Activated CD4-positive, CD25-positive, alpha-beta regulatory T cell treated with anti-CD3 and anti-CD28 coated beads, Interleukin-2, amount 50 U/mL, for 16 hours (primary cell): Measurements from ENCODE around the gene CD69.
"Not testable (repeated sequence)": the region's sequence is repeated elsewhere in the genome, so short reads cannot be mapped to it uniquely, and the experiment has no call there.

Source experiments
- DNase-seq: peaks from one replicate; pipeline ENCODE4 v3.0.0-alpha.2; 2020; ENCODE audit warnings: low read depth, low spot score

CD69 gene

GRCh38 chr12:9719790-9720189 lies 40.9 kb downstream of the CD69 start:
- DNase-seq: no peak

DNA sequence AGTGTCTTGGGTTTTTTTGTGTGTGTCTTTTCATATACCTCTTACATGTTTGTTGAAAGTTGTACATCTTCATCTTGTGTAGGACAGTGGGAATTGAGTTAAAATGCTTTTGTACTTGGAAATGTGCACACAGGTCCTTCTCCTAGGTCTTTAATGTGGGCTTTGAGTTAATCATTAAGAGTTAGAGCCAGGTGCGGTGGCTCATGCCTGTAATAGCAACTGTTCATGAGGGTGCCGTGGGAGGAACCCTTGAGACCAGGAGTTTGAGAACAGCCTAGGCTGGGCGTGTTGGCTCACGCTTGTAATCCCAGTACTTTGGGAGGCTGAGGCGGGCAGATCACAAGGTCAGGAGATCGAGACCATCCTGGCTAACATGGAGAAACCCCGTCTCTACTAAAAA lies 41.7 kb downstream of the CD69 start:
- no peak for DNase-seq

- DNase-seq: no peak
Measured at GRCh38 chr12:9717070-9717925, 43.4 kb downstream of the CD69 start.

- not testable (repeated sequence) for DNase-seq
Measured at GRCh38 chr12:9713032-9713558, 47.6 kb downstream of the CD69 start.

- DNase-seq: no peak
Measured at GRCh38 chr12:9711664-9712063, 49.0 kb downstream of the CD69 start.

DNA sequence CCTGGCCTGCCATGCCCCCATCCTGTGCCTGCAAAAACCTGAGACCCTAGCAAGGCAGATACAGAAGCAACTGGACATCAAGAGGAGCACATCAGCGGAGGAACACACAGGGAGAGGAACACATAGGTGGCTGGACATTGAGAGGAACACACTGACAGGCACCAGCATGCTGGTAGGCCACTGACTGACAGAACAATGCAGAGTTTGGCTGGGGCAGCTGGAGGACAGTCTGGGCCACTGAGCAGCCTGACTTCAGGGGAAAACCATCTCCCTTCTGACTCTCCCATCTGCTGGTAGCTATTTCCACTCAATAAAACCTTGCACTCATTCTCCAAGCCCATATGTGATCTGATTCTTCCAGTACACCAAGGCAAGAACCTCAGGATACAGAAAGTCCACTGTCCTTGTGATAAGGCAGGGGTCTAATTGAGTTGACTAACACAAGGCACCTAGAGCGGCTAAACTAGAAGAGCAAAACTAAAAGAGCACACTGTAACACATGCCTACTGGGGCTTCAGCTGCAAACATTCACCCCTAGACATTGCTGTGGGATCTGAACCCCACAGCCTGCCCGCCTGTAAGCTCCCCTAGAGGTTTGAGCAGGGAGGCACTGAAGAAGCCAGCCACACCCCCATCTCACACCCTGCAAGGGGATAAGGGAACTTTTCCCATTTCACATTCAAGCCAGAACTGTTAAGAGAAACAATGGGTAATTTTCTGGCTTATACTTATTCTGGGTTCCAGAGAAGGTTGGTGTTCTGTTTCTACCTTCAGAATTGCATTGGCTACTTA lies 49.9 kb downstream of the CD69 start:
- no peak for DNase-seq

- DNase-seq: no peak
Measured at GRCh38 chr12:9708853-9709252, 51.8 kb downstream of the CD69 start.

DNA sequence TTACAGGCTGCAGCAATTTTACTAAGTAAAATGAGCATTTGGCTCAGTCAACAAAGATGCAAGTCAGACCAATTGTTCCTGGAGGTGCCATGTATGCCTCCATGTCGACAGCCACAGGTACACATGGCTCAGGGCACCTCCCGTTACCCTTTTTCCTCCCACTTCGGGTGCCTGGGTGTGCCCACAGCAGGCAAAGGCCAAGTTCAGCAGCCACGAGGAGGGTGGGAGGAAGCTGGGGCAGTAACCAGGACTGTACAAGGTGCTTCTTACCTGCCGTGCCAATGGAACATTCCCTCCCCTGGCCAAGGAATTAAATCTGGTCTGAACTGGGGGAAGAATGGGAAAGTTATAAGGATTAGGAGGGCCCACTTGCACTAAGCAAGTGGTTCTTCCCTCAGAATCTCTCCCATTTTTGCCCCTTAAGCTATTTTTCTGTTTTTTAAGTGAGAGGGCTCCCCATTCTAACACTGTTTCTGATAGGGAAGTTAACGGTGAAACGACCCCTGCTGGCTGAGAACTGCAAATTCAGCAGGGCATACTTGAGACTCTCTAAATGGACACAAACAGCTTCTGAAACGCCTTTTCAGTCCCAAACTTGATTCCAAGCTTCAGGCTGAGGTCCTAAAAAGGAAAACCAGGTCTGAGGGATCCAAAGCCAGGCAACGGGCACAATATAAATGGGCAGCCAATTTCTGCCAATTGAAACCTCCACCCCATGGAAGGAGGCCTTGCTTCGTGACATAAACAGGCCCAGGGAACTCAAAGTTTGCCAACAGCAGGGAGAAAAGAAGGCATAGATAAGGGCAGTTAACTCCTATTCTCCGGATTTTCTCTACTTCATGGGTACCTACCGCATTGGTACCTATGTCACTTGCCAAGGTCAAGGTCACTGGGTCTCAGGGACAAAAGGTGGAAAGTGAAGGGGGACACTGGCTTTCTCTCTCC lies 52.6 kb downstream of the CD69 start:
- DNase-seq: peak; percentile 42

- DNase-seq: no peak
Measured at GRCh38 chr12:9707356-9707755, 53.3 kb downstream of the CD69 start.

DNA sequence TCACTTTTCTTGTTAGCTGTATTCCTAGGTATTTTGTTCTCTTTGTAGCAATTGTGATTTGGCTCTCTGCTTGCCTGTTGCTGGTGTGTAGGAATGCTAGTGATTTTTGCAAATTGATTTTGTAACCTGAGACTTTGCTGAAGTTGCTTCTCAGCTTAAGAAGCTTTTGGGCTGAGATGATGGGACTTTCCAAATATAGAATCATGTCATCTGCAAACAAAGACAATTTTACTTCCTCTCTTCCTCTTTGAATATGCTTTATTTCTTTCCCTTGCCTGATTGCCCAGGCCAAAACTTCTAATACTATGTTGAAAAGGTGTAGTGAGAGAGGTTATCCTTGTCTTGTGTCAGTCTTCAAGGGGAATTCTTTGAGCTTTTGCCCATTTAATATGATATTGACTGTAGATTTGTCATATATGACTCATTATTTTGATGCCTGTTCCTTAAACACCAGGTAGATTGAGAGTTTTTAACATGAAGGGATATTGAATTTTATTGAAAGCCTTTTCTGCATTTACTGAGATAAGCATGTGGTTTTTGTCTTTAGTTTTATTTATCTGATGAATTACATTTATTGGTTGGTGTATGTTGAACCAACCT lies 54.5 kb downstream of the CD69 start:
- DNase-seq: no peak

GRCh38 chr12:9704561-9704960 lies 56.1 kb downstream of the CD69 start:
- DNase-seq: not testable (repeated sequence)
